Keratinocyte (primary cell): Measurements from ENCODE around the gene SPIRE1. TPM values are rescaled to one million over a fixed set of nuclear protein-coding genes. Genes with fewer than 3 reads are reported as not detected.

Source experiments
- DNase-seq: peaks from one replicate; pipeline ENCODE4 v3.0.0-alpha.2; 2011; ENCODE audit warnings: low read depth, missing footprints, low spot score
- FAIRE-seq: peaks from 2 replicates; lab custom pipeline; 2011; peaks lifted over from hg19 to GRCh38; lab: Jason Lieb, UNC
- H2AFZ ChIP-seq: 2 replicates; pipeline ENCODE4 v1.6.0; 2012; ENCODE audit warnings: low read length, control low read depth, inconsistent platforms; ENCODE audit not compliant: control insufficient read depth
- H3K27ac ChIP-seq: 2 replicates; pipeline ENCODE4 v1.5.1; 2011; ENCODE audit warnings: low read length; ENCODE audit not compliant: control insufficient read depth, insufficient read depth
- H3K27me3 ChIP-seq: 3 replicates; pipeline ENCODE4 v1.6.0; 2011; ENCODE audit warnings: low read length; ENCODE audit not compliant: control insufficient read depth, insufficient read depth; ENCODE audit errors: extremely low read depth
- H3K36me3 ChIP-seq, 2 experiments: 2 replicates in 1 of 2; 3 replicates in 1 of 2; pipeline ENCODE4 v1.5.1; 2011; ENCODE audit warnings: low read length in 2 of 2, mild to moderate bottlenecking in 1 of 2; ENCODE audit not compliant: control insufficient read depth in 2 of 2, insufficient read depth in 2 of 2; ENCODE audit errors: extremely low read depth in 1 of 2
- H3K4me1 ChIP-seq: 3 replicates; pipeline ENCODE4 v1.5.1; 2011; ENCODE audit warnings: low read length; ENCODE audit not compliant: control insufficient read depth, insufficient read depth; ENCODE audit errors: extremely low read depth
- H3K4me2 ChIP-seq: 3 replicates; pipeline ENCODE4 v1.6.0; 2011; ENCODE audit warnings: low read depth, low read length; ENCODE audit not compliant: control insufficient read depth, insufficient read depth; ENCODE audit errors: extremely low read depth
- H3K4me3 ChIP-seq, 3 experiments: fragments of 200-600 bp in 1 of 3; sonication (generic) in 1 of 3; 2 replicates in 2 of 3; 3 replicates in 1 of 3; pipeline ENCODE4 v1.5.1; 2011 to 2016; ENCODE audit warnings: low read length in 3 of 3, mild to moderate bottlenecking in 3 of 3, control low read depth in 2 of 3, inconsistent platforms in 1 of 3, low read depth in 1 of 3, mixed read lengths in 1 of 3, mixed run types in 1 of 3, moderate library complexity in 1 of 3; ENCODE audit not compliant: control insufficient read depth in 2 of 3, insufficient read depth in 2 of 3; ENCODE audit errors: extremely low read depth in 1 of 3
- H3K79me2 ChIP-seq: 2 replicates; pipeline ENCODE4 v1.6.0; 2012; ENCODE audit warnings: low read length; ENCODE audit not compliant: control insufficient read depth, insufficient read depth
- H3K9ac ChIP-seq: 3 replicates; pipeline ENCODE4 v1.6.0; 2011; ENCODE audit warnings: low read length; ENCODE audit not compliant: control insufficient read depth, insufficient read depth; ENCODE audit errors: extremely low read depth
- H3K9me1 ChIP-seq: 3 replicates; pipeline ENCODE4 v1.6.0; 2011; ENCODE audit warnings: low read length; ENCODE audit not compliant: control insufficient read depth, insufficient read depth; ENCODE audit errors: extremely low read depth
- H3K9me3 ChIP-seq: 2 replicates; pipeline ENCODE4 v1.5.1; 2012; ENCODE audit warnings: low read depth, low read length; ENCODE audit not compliant: control insufficient read depth
- H4K20me1 ChIP-seq: 3 replicates; pipeline ENCODE4 v1.6.0; 2011; ENCODE audit warnings: low read length; ENCODE audit not compliant: control insufficient read depth, insufficient read depth; ENCODE audit errors: extremely low read depth
- EZH2 ChIP-seq: IDR thresholded peaks from one replicate; pipeline ENCODE4 v1.6.1; 2012; ENCODE audit warnings: inconsistent platforms, mild to moderate bottlenecking, low read length, moderate library complexity
- dilution Hi-C: fragments of 300-500 bp; cut with MboI; formaldehyde crosslinking; loops from one replicate; pipeline ENCODE4 v1.7.0; 2020; ENCODE audit warnings: low sequenced_read_pairs; ENCODE audit not compliant: extremely low pct_ligation_motif_present
- polyA plus RNA-seq, 5 experiments: library from polyadenylated mRNA; depleted of rRNA in 3 of 5; stranded (reverse) in 3 of 5; stranded (forward) in 1 of 5; unstranded in 1 of 5; fragments of >200 nt; gene quantifications; 1 replicate in 1 of 5; 2 replicates in 3 of 5; 3 replicates in 1 of 5; pipeline versions ENCODE4 v1.2.1 to v1.2.3, GENCODE V29; 2011 to 2012; ENCODE audit warnings: missing spikeins in 2 of 5, low read depth in 1 of 5, low replicate concordance in 1 of 5
- TF ChIP-seq, protein P1 (sequence below), 3 experiments: IDR thresholded peaks in 1 of 3; conservative IDR thresholded peaks in 1 of 3; optimal IDR thresholded peaks in 1 of 3; 2 replicates in 2 of 3; 3 replicates in 1 of 3; pipeline versions ENCODE3 to v1.5.1; 2011; ENCODE audit warnings: low read length in 3 of 3, mild to moderate bottlenecking in 3 of 3, moderate library complexity in 2 of 3, control low read depth in 1 of 3, inconsistent platforms in 1 of 3; ENCODE audit not compliant: insufficient read depth in 2 of 3; ENCODE audit errors: extremely low read depth in 1 of 3

SPIRE1 gene
- polyA plus RNA-seq, 1 donor (not counting 4 experiments of a cell fraction or from before 2014, with no cell fraction given): 20.6 TPM

DNA sequence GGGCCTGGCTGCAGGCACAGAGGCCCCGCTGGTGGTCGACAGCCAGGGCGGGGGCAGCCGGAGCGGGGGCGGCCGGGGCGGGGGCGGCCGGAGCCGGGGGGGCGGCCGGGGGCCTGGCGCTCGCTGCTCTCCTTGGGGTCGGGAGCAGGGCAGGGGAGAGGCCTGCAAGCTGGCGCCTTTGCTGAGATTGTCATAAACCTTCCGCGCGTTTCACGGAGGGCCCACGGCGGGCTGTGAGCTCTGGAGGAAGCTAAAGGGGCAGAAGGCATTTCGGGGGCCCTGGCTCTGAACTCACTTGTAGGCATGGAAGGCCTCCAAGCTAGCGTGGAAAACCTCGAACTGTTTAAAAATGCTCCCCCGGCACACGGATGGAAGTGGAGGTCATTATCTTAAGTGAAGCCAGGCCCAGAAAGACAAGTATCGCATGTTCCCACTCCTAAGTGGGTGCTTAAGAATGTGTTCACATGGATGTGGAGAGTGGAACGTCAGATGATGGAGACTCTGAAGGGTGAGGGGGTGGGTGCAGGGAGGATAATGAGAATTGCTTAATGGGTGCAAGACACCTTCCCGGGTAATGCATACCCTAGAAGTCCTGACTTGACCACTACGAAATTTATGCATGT lies 249.5 kb downstream of the SPIRE1 start:
- peaks cover 30% of the 10 kb centered on the region for H3K4me1 ChIP-seq
- H3K27ac ChIP-seq: peak overlapping the region; percentile 67
- dilution Hi-C loops: no loop called here
- no peaks in the 10 kb centered on the region for H3K9me3 ChIP-seq
- peaks cover 0 to 4% of the 10 kb centered on the region in 2 experiments for H3K36me3 ChIP-seq
- no peak for TF ChIP-seq EZH2
- TF ChIP-seq, protein P1, sequence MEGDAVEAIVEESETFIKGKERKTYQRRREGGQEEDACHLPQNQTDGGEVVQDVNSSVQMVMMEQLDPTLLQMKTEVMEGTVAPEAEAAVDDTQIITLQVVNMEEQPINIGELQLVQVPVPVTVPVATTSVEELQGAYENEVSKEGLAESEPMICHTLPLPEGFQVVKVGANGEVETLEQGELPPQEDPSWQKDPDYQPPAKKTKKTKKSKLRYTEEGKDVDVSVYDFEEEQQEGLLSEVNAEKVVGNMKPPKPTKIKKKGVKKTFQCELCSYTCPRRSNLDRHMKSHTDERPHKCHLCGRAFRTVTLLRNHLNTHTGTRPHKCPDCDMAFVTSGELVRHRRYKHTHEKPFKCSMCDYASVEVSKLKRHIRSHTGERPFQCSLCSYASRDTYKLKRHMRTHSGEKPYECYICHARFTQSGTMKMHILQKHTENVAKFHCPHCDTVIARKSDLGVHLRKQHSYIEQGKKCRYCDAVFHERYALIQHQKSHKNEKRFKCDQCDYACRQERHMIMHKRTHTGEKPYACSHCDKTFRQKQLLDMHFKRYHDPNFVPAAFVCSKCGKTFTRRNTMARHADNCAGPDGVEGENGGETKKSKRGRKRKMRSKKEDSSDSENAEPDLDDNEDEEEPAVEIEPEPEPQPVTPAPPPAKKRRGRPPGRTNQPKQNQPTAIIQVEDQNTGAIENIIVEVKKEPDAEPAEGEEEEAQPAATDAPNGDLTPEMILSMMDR (optimal IDR thresholded peaks at IDR 0.05 in 1 of 3, IDR thresholded peaks at IDR 0.05 in 1 of 3, conservative IDR thresholded peaks at IDR 0.05 in 1 of 3; ENCODE audit: extremely low read depth in 1 of 3, insufficient read depth in 2 of 3, low read length in 3 of 3): no peak
- H3K27me3 ChIP-seq: peaks cover 12% of the 10 kb centered on the region
- H3K4me3 ChIP-seq: peak overlapping the region; percentile 62 to 95 (median 89)
- peak overlapping the region; percentile 83 for H3K9ac ChIP-seq
- no peak for DNase-seq
- H4K20me1 ChIP-seq: no peaks in the 10 kb centered on the region
- H3K9me1 ChIP-seq: no peaks in the 10 kb centered on the region
- H3K79me2 ChIP-seq: peaks cover 22% of the 10 kb centered on the region
- peak overlapping the region; percentile 69 for H2AFZ ChIP-seq
- peak overlapping the region; percentile 95 for H3K4me2 ChIP-seq
- FAIRE-seq: no peak

DNA sequence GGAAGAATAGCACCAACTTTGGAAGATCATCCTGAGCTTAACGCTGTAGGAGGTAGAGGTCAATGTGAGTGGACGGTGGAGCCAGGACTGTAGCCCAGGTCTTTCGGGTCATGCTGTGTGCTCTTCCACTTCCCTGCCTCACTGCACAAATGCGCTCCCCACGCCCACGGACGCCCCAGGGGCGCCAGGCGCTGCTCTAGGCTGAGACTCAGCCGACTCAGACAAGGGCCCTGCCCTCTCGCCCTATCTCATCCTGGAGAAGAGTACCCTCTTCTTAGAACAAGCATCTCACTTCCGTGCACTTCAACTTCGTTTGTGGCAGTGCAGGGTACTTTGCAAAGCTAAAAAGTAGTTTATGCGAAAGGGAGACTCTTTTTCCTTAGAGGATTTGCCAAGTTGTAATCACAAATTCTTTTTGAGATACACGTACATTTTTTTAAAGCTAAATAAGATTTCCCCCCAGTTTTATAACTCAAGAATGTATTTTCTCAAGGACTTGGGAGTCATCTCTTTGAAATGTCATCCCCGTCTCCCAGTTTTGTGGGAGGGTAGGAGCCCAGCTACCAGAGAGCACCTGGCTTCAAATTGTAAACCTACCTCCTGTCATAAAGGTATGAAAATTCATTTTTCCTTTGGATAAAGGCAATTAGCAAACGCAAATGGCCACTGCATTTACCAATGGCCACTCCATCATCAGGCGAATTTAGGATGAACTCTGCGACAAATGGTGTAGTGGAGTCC lies 251.4 kb downstream of the SPIRE1 start:
- no peak overlapping the region for H2AFZ ChIP-seq
- no peaks in the 10 kb centered on the region for H4K20me1 ChIP-seq
- no peak overlapping the region for H3K9ac ChIP-seq
- peaks cover 0 to 2% of the 10 kb centered on the region in 2 experiments for H3K36me3 ChIP-seq
- DNase-seq (no peak), FAIRE-seq (no peak)
- H3K79me2 ChIP-seq: peaks cover 20% of the 10 kb centered on the region
- H3K9me1 ChIP-seq: no peaks in the 10 kb centered on the region
- H3K27ac ChIP-seq: no peak overlapping the region
- dilution Hi-C loops: no loop called here
- peaks cover 40% of the 10 kb centered on the region for H3K4me1 ChIP-seq
- peaks cover 12% of the 10 kb centered on the region for H3K27me3 ChIP-seq
- no peak for TF ChIP-seq EZH2
- TF ChIP-seq, protein P1 (optimal IDR thresholded peaks at IDR 0.05 in 1 of 3, IDR thresholded peaks at IDR 0.05 in 1 of 3, conservative IDR thresholded peaks at IDR 0.05 in 1 of 3; ENCODE audit: extremely low read depth in 1 of 3, insufficient read depth in 2 of 3, low read length in 3 of 3): no peak
- H3K4me3 ChIP-seq: no peak overlapping the region
- H3K4me2 ChIP-seq: no peak overlapping the region
- no peaks in the 10 kb centered on the region for H3K9me3 ChIP-seq
